Ishikawa (cell line): Measurements from ENCODE around the gene ZNF177.

Experiments
- CEBPB ChIP-seq: IDR thresholded peaks from 2 replicates; pipeline ENCODE4 v1.6.1; 2012
- CREB1 ChIP-seq: IDR thresholded peaks from 2 replicates; pipeline ENCODE4 v1.6.1; 2012; ENCODE audit warnings: low read depth
- EGR1 ChIP-seq: IDR thresholded peaks from 2 replicates; pipeline ENCODE4 v1.6.1; 2012
- EP300 ChIP-seq: IDR thresholded peaks from 2 replicates; pipeline ENCODE4 v1.6.1; 2012; ENCODE audit warnings: borderline replicate concordance
- FOXM1 ChIP-seq: IDR thresholded peaks from 2 replicates; pipeline ENCODE4 v1.6.1; 2012; ENCODE audit warnings: low read depth, borderline replicate concordance
- MAX ChIP-seq: IDR thresholded peaks from 2 replicates; pipeline ENCODE4 v1.6.1; 2012
- NFIC ChIP-seq: IDR thresholded peaks from 2 replicates; pipeline ENCODE4 v1.6.1; 2012
- RAD21 ChIP-seq: IDR thresholded peaks from 2 replicates; pipeline ENCODE4 v1.6.1; 2012; ENCODE audit warnings: low read depth
- TAF1 ChIP-seq: IDR thresholded peaks from 2 replicates; pipeline ENCODE4 v1.6.1; 2012; ENCODE audit warnings: low read depth, mild to moderate bottlenecking
- TCF12 ChIP-seq: IDR thresholded peaks from 2 replicates; pipeline ENCODE4 v1.6.1; 2012; ENCODE audit warnings: low read depth
- TEAD4 ChIP-seq: IDR thresholded peaks from 2 replicates; pipeline ENCODE4 v1.6.1; 2012
- YY1 ChIP-seq: IDR thresholded peaks from 2 replicates; pipeline ENCODE4 v1.6.1; 2012; ENCODE audit warnings: low read depth
- ZBTB7A ChIP-seq: IDR thresholded peaks from 2 replicates; pipeline ENCODE4 v1.6.1; 2012; ENCODE audit warnings: low read depth
- TF ChIP-seq, protein P1 (sequence below): IDR thresholded peaks from 2 replicates; pipeline ENCODE4 v1.6.1; 2012
- TF ChIP-seq, protein P2 (sequence below): IDR thresholded peaks from 2 replicates; pipeline ENCODE4 v1.6.1; 2012; ENCODE audit warnings: low read depth, mild to moderate bottlenecking

Gene ZNF177

GRCh38 chr19:9329999-9330398 lies 32.8 kb upstream of the ZNF177 start:
- TF ChIP-seq FOXM1, result no peak
- no peak for TF ChIP-seq CREB1
- TF ChIP-seq NFIC, result no peak
- TF ChIP-seq, protein P1, sequence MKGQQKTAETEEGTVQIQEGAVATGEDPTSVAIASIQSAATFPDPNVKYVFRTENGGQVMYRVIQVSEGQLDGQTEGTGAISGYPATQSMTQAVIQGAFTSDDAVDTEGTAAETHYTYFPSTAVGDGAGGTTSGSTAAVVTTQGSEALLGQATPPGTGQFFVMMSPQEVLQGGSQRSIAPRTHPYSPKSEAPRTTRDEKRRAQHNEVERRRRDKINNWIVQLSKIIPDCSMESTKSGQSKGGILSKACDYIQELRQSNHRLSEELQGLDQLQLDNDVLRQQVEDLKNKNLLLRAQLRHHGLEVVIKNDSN, result no peak
- TF ChIP-seq ZBTB7A, result no peak
- no peak for TF ChIP-seq MAX
- TF ChIP-seq, protein P2, sequence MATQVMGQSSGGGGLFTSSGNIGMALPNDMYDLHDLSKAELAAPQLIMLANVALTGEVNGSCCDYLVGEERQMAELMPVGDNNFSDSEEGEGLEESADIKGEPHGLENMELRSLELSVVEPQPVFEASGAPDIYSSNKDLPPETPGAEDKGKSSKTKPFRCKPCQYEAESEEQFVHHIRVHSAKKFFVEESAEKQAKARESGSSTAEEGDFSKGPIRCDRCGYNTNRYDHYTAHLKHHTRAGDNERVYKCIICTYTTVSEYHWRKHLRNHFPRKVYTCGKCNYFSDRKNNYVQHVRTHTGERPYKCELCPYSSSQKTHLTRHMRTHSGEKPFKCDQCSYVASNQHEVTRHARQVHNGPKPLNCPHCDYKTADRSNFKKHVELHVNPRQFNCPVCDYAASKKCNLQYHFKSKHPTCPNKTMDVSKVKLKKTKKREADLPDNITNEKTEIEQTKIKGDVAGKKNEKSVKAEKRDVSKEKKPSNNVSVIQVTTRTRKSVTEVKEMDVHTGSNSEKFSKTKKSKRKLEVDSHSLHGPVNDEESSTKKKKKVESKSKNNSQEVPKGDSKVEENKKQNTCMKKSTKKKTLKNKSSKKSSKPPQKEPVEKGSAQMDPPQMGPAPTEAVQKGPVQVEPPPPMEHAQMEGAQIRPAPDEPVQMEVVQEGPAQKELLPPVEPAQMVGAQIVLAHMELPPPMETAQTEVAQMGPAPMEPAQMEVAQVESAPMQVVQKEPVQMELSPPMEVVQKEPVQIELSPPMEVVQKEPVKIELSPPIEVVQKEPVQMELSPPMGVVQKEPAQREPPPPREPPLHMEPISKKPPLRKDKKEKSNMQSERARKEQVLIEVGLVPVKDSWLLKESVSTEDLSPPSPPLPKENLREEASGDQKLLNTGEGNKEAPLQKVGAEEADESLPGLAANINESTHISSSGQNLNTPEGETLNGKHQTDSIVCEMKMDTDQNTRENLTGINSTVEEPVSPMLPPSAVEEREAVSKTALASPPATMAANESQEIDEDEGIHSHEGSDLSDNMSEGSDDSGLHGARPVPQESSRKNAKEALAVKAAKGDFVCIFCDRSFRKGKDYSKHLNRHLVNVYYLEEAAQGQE, result no peak
- no peak for TF ChIP-seq CEBPB
- TF ChIP-seq YY1, result no peak
- no peak for TF ChIP-seq TAF1
- no peak for TF ChIP-seq TEAD4
- no peak for TF ChIP-seq TCF12
- TF ChIP-seq RAD21, result no peak
- TF ChIP-seq EP300, result no peak
- no peak for TF ChIP-seq EGR1

- TF ChIP-seq TEAD4 (0 out of 2 replicates have a peak, but pooled peaks have one; percentile 10), TCF12 (0 out of 2 replicates have a peak, but pooled peaks have one; percentile 16), CREB1 (no peak)
Observed at GRCh38 chr19:9342610-9343304, 20.1 kb upstream of the ZNF177 start.

- TF ChIP-seq CREB1 (no peak), TAF1 (no peak), TCF12 (no peak)
Observed at GRCh38 chr19:9345005-9345404, 17.8 kb upstream of the ZNF177 start.

- TF ChIP-seq FOXM1 (no peak), TCF12 (no peak), RAD21 (no peak), NFIC (no peak), YY1 (no peak), CREB1 (no peak), TEAD4 (no peak), TAF1 (no peak), ZBTB7A (no peak), MAX (no peak), EGR1 (no peak), EP300 (no peak), CEBPB (no peak)
- TF ChIP-seq, protein P2, result no peak
- TF ChIP-seq, protein P1, result no peak
Observed at GRCh38 chr19:9348253-9348652, 14.6 kb upstream of the ZNF177 start.

GRCh38 chr19:9348671-9349070 lies 14.1 kb upstream of the ZNF177 start:
- TF ChIP-seq YY1, result no peak
- TF ChIP-seq, protein P2, result no peak
- no peak for TF ChIP-seq RAD21
- no peak for TF ChIP-seq FOXM1
- TF ChIP-seq ZBTB7A, result no peak
- TF ChIP-seq NFIC, result no peak
- TF ChIP-seq CREB1, result no peak
- TF ChIP-seq CEBPB, result no peak
- no peak for TF ChIP-seq TAF1
- TF ChIP-seq MAX, result no peak
- TF ChIP-seq TEAD4, result no peak
- TF ChIP-seq TCF12, result no peak
- TF ChIP-seq, protein P1, result no peak
- no peak for TF ChIP-seq EP300
- TF ChIP-seq EGR1, result no peak
